Measurements from ENCODE around the gene CDC40.
"Not testable (repeated sequence)": the region's sequence is repeated elsewhere in the genome, so short reads cannot be mapped to it uniquely, and the experiment has no call there.

CDC40 gene

GRCh38 chr6:110271732-110272022 is 91.5 kb downstream of the CDC40 start:
- no peak for DNase-seq (ENCODE audit: low read depth)

GRCh38 chr6:110272781-110273180 is 92.6 kb downstream of the CDC40 start:
- not testable (repeated sequence) for DNase-seq (ENCODE audit: low read depth)

DNA sequence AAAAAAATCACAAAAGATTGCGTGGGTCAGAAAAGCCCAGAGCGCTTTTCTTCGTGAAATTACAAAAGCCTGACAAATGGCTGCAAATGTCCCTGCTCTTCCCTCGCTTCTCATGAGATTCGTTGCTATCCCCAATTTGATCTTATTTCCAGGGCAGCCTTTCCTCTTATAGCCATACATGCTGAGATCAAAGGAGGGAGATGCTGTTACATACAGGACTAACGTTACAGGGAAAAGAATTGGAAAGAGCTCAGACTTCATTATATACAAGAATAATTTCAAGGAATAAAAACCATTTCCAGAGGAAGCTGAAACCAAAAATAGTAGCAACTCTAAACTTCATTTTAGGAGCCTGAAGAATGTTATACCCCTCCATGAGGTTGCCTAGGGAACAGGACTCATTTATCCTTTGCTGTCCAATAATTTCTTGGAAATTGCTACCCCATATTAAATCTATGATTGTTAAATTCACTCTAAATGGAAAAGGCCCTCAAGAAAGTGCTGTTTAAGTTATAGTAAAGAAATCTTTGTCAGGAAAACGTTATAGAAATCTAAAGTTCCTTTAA is 97.0 kb downstream of the CDC40 start:
- no peak for DNase-seq (ENCODE audit: low read depth)

Data from activated T-cell treated with anti-CD3 and anti-CD28 coated beads for 24 hours (primary cell).